Esophagus squamous epithelium (tissue), 5 donors: ENCODE data around the gene STYXL1. TPM values are rescaled to one million over a fixed set of nuclear protein-coding genes. Genes with fewer than 3 reads are reported as not detected.
A peak's percentile ranks its signal among the peaks of the same experiment; 100 is the strongest.
"Not testable (repeated sequence)": the region's sequence is repeated elsewhere in the genome, so short reads cannot be mapped to it uniquely, and the experiment has no call there.

ENCODE experiments used
- DNase-seq: peaks from one replicate; lab custom pipeline; 2025; lab: John Stamatoyannopoulos, UW
- H3K27ac ChIP-seq, 4 donors: fragments of 200-600 bp; sonication (generic); one replicate each; pipeline ENCODE4 v1.5.1; 2016 to 2019; ENCODE audit warnings: mild to moderate bottlenecking in 1 of 4
- H3K27me3 ChIP-seq, 4 donors: fragments of 200-600 bp; sonication (generic); 1 replicate in 3 of 4; 2 replicates in 1 of 4; pipeline versions ENCODE4 v1.5.1 to v1.6.0; 2017 to 2021; ENCODE audit warnings: antibody characterized with exemption in 1 of 4
- H3K36me3 ChIP-seq, 3 donors: fragments of 200-600 bp; sonication (generic); one replicate each; pipeline ENCODE4 v1.5.1; 2016 to 2019
- H3K4me1 ChIP-seq, 3 donors: fragments of 200-600 bp; sonication (generic); one replicate each; pipeline ENCODE4 v1.5.1; 2017 to 2019
- H3K4me3 ChIP-seq, 4 donors: fragments of 200-600 bp; sonication (generic); 1 replicate in 3 of 4; 2 replicates in 1 of 4; pipeline ENCODE4 v1.5.1; 2016 to 2019; ENCODE audit warnings: mild to moderate bottlenecking in 2 of 4, moderate library complexity in 1 of 4
- H3K9me3 ChIP-seq, 3 donors: fragments of 200-600 bp; sonication (generic); one replicate each; pipeline ENCODE4 v1.5.1; 2016 to 2019
- CTCF ChIP-seq, 6 experiments: fragments of 450-650 bp in 4 of 6; fragments of 200-600 bp in 2 of 6; sonication (generic) in 2 of 6; IDR thresholded peaks; one replicate each; pipeline ENCODE4 v1.5.1; 2016 to 2019; ENCODE audit warnings: antibody characterized with exemption in 6 of 6, mild to moderate bottlenecking in 4 of 6, moderate library complexity in 4 of 6
- POLR2A ChIP-seq, 4 donors: fragments of 450-650 bp; IDR thresholded peaks; one replicate each; pipeline ENCODE4 v1.6.1; 2017; ENCODE audit warnings: antibody characterized with exemption in 4 of 4, mild to moderate bottlenecking in 4 of 4, moderate library complexity in 3 of 4
- WGBS, 2 donors: methylation state at CpG; one replicate each; pipeline ENCODE4 v1.1.5; 2018; 5-methylcytosine and 5-hydroxymethylcytosine counted together
- intact Hi-C: fragments of 100-400 bp; cut with DNase I; formaldehyde crosslinking; loops from one replicate; pipeline ENCODE4 v1.15.0; 2022
- total RNA-seq, 4 donors: library from RNA; depleted of rRNA; stranded (reverse); fragments of >200 nt; gene quantifications; one replicate each; pipeline ENCODE4 v1.1.0, GENCODE V29; 2016
- donor health status: DM: yes; HTN: yes; CAD: no.

Gene STYXL1
- total RNA-seq: 10 to 100 TPM; 19.3 to 45.7 (median 32.2) TPM

- 0 to 1% methylated on average over 10 to 37 of the region's 58 CpGs for WGBS, 2 donors
- peak within 1 kb of the TSS; percentile 94 to 100 (median 96) for H3K4me3 ChIP-seq
- peak in 3 of 4 donors; percentile 58 to 88 (median 72) for TF ChIP-seq POLR2A (IDR thresholded peaks at IDR 0.05)
- TF ChIP-seq CTCF (IDR thresholded peaks at IDR 0.05): peak in 1 of 6 experiments; percentile 15
- H3K9me3 ChIP-seq: no peaks in the 10 kb centered on the region
- intact Hi-C loops: no loop called here
- H3K4me1 ChIP-seq: peaks cover 16 to 66% (median 30%) of the 10 kb centered on the region in 3 donors
- H3K36me3 ChIP-seq: peaks cover 0 to 23% (median 0%) of the 10 kb centered on the region in 3 donors
- no peaks in the 10 kb centered on the region for H3K27me3 ChIP-seq
- DNase-seq: peak; percentile 73
- H3K27ac ChIP-seq: peak within 1 kb of the TSS; percentile 93 to 97 (median 97)
Measured at GRCh38 chr7:76047811-76048667, at the start of gene STYXL1, which contains the start of gene MDH2. Gene STYXL1, minus strand, starts transcription at chr7:76048000. Its CDS starts 17,477 bp downstream, at chr7:76030523. Gene MDH2, plus strand, starts transcription at chr7:76048106. Its CDS starts 55 bp downstream, at chr7:76048161.

GRCh38 chr7:76095908-76096307 lies 48.1 kb upstream of the STYXL1 start:
- Histone ChIP-seq H3K4me3 (no peak overlapping the region), H3K27me3 (peaks cover 0 to under 1% (median 0%) of the 10 kb centered on the region in 4 donors), H3K27ac (no peak overlapping the region), H3K36me3 (no peaks in the 10 kb centered on the region), H3K9me3 (no peaks in the 10 kb centered on the region), H3K4me1 (peaks cover 0 to 23% (median 0%) of the 10 kb centered on the region in 3 donors)
- 80 to 87% methylated on average over 3 of the region's 3 CpGs for WGBS, 2 donors
- intact Hi-C loops: no loop called here
- no peak for TF ChIP-seq POLR2A (IDR thresholded peaks at IDR 0.05)
- TF ChIP-seq CTCF (IDR thresholded peaks at IDR 0.05): no peak
- no peak for DNase-seq

GRCh38 chr7:76094326-76094725 lies 46.5 kb upstream of the STYXL1 start:
- 82 to 83% methylated on average over 2 to 4 of the region's 5 CpGs for WGBS, 2 donors
- DNase-seq, H3K27me3 ChIP-seq, intact Hi-C loops, H3K36me3 ChIP-seq, H3K27ac ChIP-seq, H3K4me3 ChIP-seq, H3K9me3 ChIP-seq: not testable (repeated sequence)
- H3K4me1 ChIP-seq: peaks cover 0 to 31% (median 0%) of the 10 kb centered on the region in 3 donors

- intact Hi-C loops, DNase-seq, H3K27ac ChIP-seq, H3K27me3 ChIP-seq, H3K4me3 ChIP-seq, H3K9me3 ChIP-seq, H3K36me3 ChIP-seq: not testable (repeated sequence)
- 78 to 91% methylated on average over 3 to 4 of the region's 5 CpGs for WGBS, 2 donors
- H3K4me1 ChIP-seq: peaks cover 0 to 32% (median 0%) of the 10 kb centered on the region in 3 donors
Measured at GRCh38 chr7:76093531-76093930, 45.7 kb upstream of the STYXL1 start.

- no peak overlapping the region for H3K27ac ChIP-seq
- WGBS, 2 donors: 84 to 91% methylated on average over 5 of the region's 5 CpGs
- DNase-seq: no peak
- no peak for TF ChIP-seq CTCF (IDR thresholded peaks at IDR 0.05)
- TF ChIP-seq POLR2A (IDR thresholded peaks at IDR 0.05): no peak
- H3K9me3 ChIP-seq: no peaks in the 10 kb centered on the region
- intact Hi-C loops: no loop called here
- no peak overlapping the region for H3K4me3 ChIP-seq
- H3K4me1 ChIP-seq: peaks cover 0 to 44% (median 0%) of the 10 kb centered on the region in 3 donors
- H3K36me3 ChIP-seq: no peaks in the 10 kb centered on the region
- peaks cover 0 to 4% (median 0%) of the 10 kb centered on the region in 4 donors for H3K27me3 ChIP-seq
Measured at GRCh38 chr7:76091506-76091905, 43.7 kb upstream of the STYXL1 start.
